Kidney capillary endothelial cell (primary cell): ENCODE measurements around the gene SMPD3.
A peak's percentile ranks its signal among the peaks of the same experiment; 100 is the strongest.

Source experiments
- DNase-seq: peaks from one replicate; pipeline ENCODE4 v3.0.0-alpha.2; 2018; ENCODE audit warnings: low spot score

SMPD3 gene

DNA sequence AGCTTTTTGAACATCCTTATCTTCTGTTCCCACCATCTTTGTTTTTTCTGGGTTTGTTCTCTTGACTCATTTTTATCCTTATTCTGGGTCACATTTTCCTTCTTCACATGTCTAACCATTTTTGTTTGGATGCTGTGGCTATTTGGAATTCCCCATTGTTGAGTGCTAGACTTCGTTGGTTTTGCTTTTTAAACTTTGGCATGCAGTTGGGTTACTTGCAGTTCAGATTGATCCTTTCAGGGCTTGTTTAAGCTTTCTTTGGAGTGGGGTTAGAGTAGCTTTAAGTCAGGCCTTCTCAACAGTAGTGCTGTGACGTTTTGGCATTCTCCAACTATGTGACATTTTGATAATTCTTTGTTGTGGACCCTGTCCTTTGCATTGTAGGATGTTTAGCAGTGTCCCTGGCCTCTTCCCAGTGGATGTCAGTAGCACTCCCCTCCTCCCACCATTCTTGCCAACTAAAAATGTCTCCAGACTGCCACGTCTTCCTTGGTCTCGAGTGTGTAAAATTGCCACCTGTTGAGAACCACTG is 116.4 kb downstream of the SMPD3 start:
- no peak for DNase-seq

DNA sequence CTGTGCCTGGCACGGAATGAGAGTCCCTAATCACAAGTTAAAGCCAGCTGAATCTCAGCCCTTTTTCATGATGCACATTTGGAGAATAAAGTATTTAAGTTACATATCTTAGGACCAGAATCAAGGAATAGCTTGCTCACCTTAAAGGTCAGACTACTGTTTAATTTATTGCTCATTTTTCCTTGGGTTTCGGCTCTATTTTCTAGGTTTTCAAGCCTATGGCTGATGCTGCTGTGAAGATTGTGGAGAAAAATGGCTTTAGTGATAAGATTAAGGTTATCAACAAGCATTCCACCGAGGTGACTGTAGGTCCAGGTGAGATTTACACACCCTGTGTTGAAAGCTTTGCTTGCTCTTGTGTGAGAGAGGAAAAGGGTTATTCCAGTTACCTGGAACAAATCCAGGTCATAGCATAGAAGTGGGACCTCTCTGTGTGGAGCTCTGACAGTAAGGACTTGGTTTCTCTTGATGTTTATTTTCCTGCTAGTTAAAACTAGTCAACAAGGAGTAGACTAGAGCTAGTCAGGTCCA is 119.4 kb downstream of the SMPD3 start:
- DNase-seq: no peak

- peak; percentile 74 for DNase-seq
Observed at GRCh38 chr16:68328151-68328859, 120.0 kb downstream of the SMPD3 start.

- DNase-seq: peak; percentile 60
Observed at GRCh38 chr16:68324780-68325357, 123.4 kb downstream of the SMPD3 start.

- DNase-seq: no peak
Observed at GRCh38 chr16:68324336-68324735, 124.0 kb downstream of the SMPD3 start.

DNA sequence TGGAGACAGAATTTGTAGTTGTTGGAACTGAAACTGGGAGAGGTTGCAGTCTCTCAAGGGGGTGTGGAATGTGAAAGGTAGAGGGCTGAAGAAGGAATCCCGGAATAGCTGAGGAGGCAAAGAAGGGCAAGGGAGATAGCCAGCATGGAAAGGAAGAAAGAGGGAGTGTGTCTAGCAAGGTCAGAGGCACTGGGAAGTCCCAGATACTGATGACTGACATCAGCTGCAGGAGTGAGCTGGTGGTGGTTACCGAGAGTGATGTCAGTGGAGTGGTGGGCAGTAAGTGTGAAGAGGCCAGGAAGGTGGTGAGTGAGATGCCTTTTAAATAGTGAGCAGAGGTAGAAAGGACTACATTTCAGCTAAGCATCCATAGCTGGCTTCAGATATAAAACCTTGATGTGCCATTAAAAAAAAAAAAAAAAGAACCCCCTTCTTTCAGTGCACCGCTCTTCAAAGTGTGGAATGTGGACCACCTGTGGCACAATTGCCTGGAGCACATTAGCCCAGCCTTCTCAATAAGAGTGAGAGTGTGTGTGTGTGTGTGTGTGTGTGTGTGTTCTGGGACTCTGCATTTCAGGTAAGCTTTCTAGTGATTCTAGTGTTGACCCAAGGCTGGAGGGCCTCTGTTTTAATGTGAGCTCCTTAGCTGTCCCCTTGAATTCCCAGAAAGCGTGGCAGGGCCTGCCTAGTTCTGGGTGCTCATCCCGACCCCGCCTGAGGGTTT is 129.0 kb downstream of the SMPD3 start:
- no peak for DNase-seq

- DNase-seq: no peak
Observed at GRCh38 chr16:68313116-68313515, 135.2 kb downstream of the SMPD3 start.

- DNase-seq: peak; percentile 86
Observed at GRCh38 chr16:68310774-68311511, 137.4 kb downstream of the SMPD3 start, which contains the start of the genes PRMT7 and SLC7A6OS. Gene PRMT7 (plus strand): TSS chr16:68311019. CDS start chr16:68315980, 4,961 bp downstream. Gene SLC7A6OS (minus strand): TSS chr16:68310946. CDS start chr16:68310926, 20 bp downstream.

DNA sequence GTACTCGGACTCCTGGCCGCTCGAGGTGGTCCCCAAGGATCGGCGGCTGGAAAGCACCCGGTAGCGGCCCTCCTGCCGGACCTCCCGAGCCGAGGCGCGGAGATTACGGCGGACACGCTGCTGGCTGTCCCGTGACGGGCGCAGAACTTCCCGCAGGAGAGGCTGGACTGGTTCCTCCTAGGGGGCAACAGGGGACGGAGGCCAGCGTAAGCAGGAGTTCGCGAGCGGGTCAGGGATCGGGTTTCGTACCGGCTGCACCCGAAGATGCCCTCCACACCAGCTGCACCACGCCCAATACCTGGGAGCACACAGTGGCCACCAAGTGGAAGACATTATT is 137.9 kb downstream of the SMPD3 start:
- DNase-seq: no peak

- DNase-seq: no peak
Observed at GRCh38 chr16:68309799-68310198, 138.5 kb downstream of the SMPD3 start.
